Central memory CD4-positive, alpha-beta T cell (primary cell): ENCODE data around the gene MYL6.
"Not testable (repeated sequence)": the region's sequence is repeated elsewhere in the genome, so short reads cannot be mapped to it uniquely, and the experiment has no call there.

ENCODE experiments used
- DNase-seq: peaks from one replicate; pipeline ENCODE4 v3.0.0; 2022

The MYL6 gene

GRCh38 chr12:56193025-56193578 lies 34.9 kb downstream of the MYL6 start:
- DNase-seq, result peak; percentile 71

- DNase-seq, result not testable (repeated sequence)
Measured at GRCh38 chr12:56196818-56197550, 38.8 kb downstream of the MYL6 start.

DNA sequence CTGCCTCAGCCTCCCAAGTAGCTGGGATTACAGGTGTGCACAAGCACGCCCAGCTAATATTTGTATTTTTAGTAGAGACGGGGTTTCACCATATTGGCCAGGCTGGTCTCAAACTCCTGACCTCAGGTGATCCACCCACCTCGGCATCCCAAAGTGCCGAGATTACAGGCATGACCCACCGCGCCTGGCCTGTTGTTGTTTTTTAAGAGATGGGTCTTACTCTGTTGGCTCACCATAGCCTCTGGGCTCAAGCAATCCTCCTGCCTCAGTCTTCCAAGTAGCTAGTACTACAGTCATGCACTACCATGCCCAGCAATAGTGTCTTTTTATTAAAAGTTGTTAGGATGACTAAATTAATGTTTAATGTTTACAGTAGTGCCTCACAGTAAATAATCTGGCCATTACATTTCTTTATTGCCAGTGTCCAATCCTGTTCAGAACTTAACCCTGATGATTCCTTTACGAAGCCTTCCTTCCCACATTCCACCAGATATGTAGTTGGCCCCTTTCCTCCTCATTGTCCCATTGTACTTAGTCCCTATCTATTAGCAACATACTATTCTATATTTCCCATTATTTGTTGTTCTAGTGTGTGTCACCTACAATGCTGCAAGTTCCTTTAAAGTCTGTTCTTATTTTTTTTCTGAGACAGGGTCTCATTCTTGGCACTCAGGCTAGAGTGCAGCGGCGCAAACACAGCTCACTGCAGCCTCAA lies 39.9 kb downstream of the MYL6 start:
- no peak for DNase-seq

DNA sequence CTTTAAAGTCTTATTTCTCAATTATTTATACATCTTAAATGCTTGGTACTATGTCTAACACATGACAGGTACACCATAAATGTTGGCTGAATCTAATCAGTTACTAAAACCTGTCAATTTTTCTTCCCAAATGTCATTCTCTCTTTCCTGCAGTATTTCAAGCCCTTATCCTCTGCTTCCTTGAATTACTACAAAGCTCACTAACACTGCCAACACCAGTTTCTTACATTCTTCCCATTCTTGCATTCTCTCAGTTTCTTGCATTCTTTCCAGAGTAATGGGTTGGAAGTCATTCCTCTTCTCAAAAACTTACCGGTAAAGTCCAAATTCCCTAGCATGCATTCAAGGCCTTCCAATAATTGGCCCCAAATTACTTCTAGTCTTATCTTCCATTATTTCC lies 40.7 kb downstream of the MYL6 start:
- DNase-seq, result no peak

- no peak for DNase-seq
Measured at GRCh38 chr12:56202366-56202765, 44.2 kb downstream of the MYL6 start.

- DNase-seq, result no peak
Measured at GRCh38 chr12:56202838-56203237, 44.7 kb downstream of the MYL6 start.

- DNase-seq, result no peak
Measured at GRCh38 chr12:56204275-56204674, 46.1 kb downstream of the MYL6 start.

DNA sequence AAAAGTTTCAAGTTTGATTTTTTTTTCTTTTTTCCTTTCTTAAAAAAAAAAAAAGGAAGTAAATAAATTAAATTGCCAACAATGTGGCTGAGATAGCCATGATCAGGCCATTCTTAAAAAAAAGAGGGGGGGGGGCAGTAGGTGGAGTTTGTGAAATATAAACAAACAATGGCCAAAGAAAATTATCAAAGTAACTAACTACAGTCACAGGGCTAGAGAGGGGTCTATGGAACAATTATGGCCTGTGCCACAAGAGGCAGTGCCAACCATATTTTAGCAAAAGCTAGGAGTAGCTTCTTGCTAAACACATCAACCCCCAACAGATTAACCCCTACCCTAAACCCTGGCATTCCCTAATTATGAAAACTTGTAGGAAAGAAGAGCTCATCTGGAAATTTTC lies 47.3 kb downstream of the MYL6 start:
- no peak for DNase-seq

DNA sequence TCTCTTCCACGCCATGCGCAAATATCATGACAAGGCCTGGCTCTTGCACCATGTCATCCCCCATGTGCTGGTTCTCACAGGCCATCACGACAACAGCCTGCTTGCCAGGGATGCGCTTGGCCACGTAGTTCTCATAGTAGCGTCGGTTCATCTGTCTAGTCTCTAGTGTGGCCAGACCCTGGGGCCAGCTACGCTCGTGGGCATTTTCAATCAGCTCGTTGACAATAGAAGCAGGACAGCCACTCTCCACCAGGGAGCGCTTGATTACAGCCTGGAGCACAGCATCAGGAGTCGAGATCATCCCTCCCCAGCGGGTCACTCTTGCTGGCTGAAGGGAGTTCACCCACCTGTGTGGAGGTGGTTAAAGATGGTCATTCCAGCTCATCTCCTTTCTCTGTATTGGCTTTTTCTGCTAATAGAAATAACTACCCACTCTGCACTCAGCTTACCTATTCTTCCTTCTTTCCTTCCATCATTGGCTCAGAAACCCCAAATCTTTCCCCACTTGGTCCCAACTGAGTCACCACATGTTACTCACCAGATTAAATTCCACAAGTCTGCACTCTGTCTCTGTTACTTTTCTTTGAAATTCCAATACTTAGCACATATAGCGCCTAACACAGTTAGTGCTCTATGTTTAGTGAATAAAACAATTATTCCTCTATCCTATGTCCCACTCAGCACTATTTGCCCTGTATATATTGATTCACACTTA lies 48.5 kb downstream of the MYL6 start:
- no peak for DNase-seq

DNA sequence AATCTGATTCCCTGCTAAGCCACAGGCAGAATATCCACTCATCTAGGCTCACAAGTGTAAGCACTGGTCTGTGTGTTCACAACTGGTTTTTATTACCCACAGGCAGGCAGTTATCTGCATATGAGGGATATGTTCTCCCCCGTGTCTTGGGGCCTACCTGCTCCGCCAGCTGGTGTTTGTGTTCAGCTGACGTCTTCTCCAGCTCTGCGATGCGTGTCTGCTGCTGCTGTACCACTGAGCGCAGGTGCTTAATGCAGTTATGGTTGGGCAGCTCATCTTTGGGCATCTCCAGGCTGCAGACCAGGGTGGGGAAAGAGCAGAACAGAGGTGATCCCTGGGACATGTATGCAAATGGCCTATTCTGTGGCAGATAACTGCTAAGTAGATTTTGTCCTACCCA lies 49.8 kb downstream of the MYL6 start:
- no peak for DNase-seq
